Caco-2 (cell line): ENCODE measurements around the gene GNB1. TPM values are rescaled to one million over a fixed set of nuclear protein-coding genes. Genes with fewer than 3 reads are reported as not detected.

Experiments
- BruUV-seq: library from RNA; stranded (reverse); fragments of 400-500 nt; replicated peaks from 2 replicates; lab custom pipeline; 2021; lab: Mats Ljungman, UMichigan
- CTCF ChIA-PET: fragments of 300-600 bp; sonication (Branson Sonifier 250); formaldehyde crosslinking; loops from one replicate; lab custom pipeline; 2022; ENCODE audit warnings: antibody characterized with exemption; lab: Charles Lee
- POLR2A ChIA-PET: fragments of 300-600 bp; sonication (Branson Sonifier 250); formaldehyde crosslinking; loops from one replicate; lab custom pipeline; 2022; ENCODE audit warnings: antibody characterized with exemption; lab: Charles Lee
- DNase-seq, 2 experiments: peaks; one replicate each; pipeline versions ENCODE4 v3.0.0 to v3.0.0-alpha.2; 2020 to 2022
- H3K27me3 ChIP-seq: replicated peaks from 2 replicates; pipeline ENCODE4 v1.6.0; 2011; ENCODE audit warnings: low read length; ENCODE audit not compliant: control insufficient read depth, insufficient read depth
- H3K36me3 ChIP-seq: 2 replicates; pipeline ENCODE4 v1.5.1; 2011; ENCODE audit warnings: low read length; ENCODE audit not compliant: control insufficient read depth, insufficient read depth
- H3K4me1 ChIP-seq: fragments of 250-450 bp; sonication (Bioruptor Pico); 2 replicates; pipeline ENCODE4 v1.5.1; 2020; ENCODE audit warnings: mild to moderate bottlenecking
- H3K4me3 ChIP-seq: 2 replicates; pipeline ENCODE4 v1.5.1; 2011; ENCODE audit warnings: low read depth, mild to moderate bottlenecking, control low read depth, low read length
- H3K9me3 ChIP-seq: fragments of 250-450 bp; sonication (Bioruptor Pico); 2 replicates; pipeline ENCODE4 v1.5.1; 2020; ENCODE audit warnings: mild to moderate bottlenecking, moderate library complexity
- H3K27ac Mint-ChIP-seq: one replicate; pipeline ENCODE4 v1.8.0; 2022; ENCODE audit warnings: mixed read lengths; ENCODE audit not compliant: unreplicated experiment
- H3K27me3 Mint-ChIP-seq: one replicate; pipeline ENCODE4 v1.8.0; 2022; ENCODE audit warnings: mixed read lengths; ENCODE audit not compliant: insufficient read depth, unreplicated experiment
- H3K36me3 Mint-ChIP-seq: one replicate; pipeline ENCODE4 v1.8.0; 2022; ENCODE audit warnings: mild to moderate bottlenecking, mixed read lengths; ENCODE audit not compliant: insufficient read depth, unreplicated experiment
- H3K4me1 Mint-ChIP-seq: one replicate; pipeline ENCODE4 v1.8.0; 2022; ENCODE audit warnings: low read depth, mixed read lengths; ENCODE audit not compliant: unreplicated experiment
- H3K4me3 Mint-ChIP-seq: one replicate; pipeline ENCODE4 v1.8.0; 2022; ENCODE audit warnings: mild to moderate bottlenecking, moderate library complexity, mixed read lengths; ENCODE audit not compliant: unreplicated experiment
- H3K9me3 Mint-ChIP-seq: one replicate; pipeline ENCODE4 v1.8.0; 2022; ENCODE audit warnings: mixed read lengths; ENCODE audit not compliant: unreplicated experiment
- intact Hi-C: fragments of 100-400 bp; cut with micrococcal nuclease; formaldehyde crosslinking; loops from one replicate; pipeline ENCODE4 v1.10.0; 2022; ENCODE audit not compliant: unreplicated experiment
- total RNA-seq: library from RNA; stranded (reverse); gene quantifications from 2 replicates; pipeline ENCODE4 v1.2.3, GENCODE V29; 2022
- TF ChIP-seq, protein P1 (sequence below), 2 experiments: fragments of 200-600 bp in 1 of 2; IDR thresholded peaks; 1 replicate in 1 of 2; 2 replicates in 1 of 2; pipeline versions ENCODE4 v1.5.1 to v1.8.0; 2011 to 2022; ENCODE audit warnings: antibody characterized with exemption in 1 of 2, control low read depth in 1 of 2, inconsistent platforms in 1 of 2, low read depth in 1 of 2, low read length in 1 of 2, mild to moderate bottlenecking in 1 of 2, moderate library complexity in 1 of 2; ENCODE audit not compliant: insufficient read depth in 1 of 2, severe bottlenecking in 1 of 2, unreplicated experiment in 1 of 2

The GNB1 gene
- total RNA-seq, 1 experiment from 2014 or later = 301 TPM

DNA sequence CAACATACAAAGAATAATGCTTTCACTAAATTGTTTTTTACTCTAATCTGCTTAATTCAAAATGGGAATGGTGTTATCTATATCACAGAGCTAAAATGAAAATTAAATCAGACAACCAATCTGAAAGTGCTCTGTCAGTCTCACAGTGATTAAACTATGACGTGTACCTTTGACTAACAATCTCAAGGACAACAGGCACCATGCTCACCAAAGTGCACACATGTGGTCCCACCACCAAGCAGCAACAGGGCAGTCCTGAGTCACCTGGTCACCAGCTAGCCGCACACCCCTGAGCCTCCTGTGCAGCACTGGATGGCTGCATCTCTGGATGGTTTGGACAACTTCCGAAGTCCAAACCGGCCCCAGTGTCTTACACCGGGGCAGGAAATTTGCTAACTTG lies 58.1 kb downstream of the GNB1 start:
- Mint-ChIP-seq H3K4me3 (no peak overlapping the region), H3K27me3 (no peaks in the 10 kb centered on the region), H3K4me1 (no peaks in the 10 kb centered on the region), H3K27ac (no peak overlapping the region), H3K36me3 (peaks cover 91% of the 10 kb centered on the region), H3K9me3 (no peaks in the 10 kb centered on the region)
- Histone ChIP-seq H3K4me1 (no peaks in the 10 kb centered on the region), H3K36me3 (no peaks in the 10 kb centered on the region; the same call in 1 of the 2 replicates), H3K9me3 (no peaks in the 10 kb centered on the region), H3K4me3 (no peak overlapping the region), H3K27me3 (no peaks in the 10 kb centered on the region)
- no peak for DNase-seq
- CTCF ChIA-PET = no interaction called here
- intact Hi-C loops = no loop called here
- no TSS peak for BruUV-seq
- TF ChIP-seq, protein P1, sequence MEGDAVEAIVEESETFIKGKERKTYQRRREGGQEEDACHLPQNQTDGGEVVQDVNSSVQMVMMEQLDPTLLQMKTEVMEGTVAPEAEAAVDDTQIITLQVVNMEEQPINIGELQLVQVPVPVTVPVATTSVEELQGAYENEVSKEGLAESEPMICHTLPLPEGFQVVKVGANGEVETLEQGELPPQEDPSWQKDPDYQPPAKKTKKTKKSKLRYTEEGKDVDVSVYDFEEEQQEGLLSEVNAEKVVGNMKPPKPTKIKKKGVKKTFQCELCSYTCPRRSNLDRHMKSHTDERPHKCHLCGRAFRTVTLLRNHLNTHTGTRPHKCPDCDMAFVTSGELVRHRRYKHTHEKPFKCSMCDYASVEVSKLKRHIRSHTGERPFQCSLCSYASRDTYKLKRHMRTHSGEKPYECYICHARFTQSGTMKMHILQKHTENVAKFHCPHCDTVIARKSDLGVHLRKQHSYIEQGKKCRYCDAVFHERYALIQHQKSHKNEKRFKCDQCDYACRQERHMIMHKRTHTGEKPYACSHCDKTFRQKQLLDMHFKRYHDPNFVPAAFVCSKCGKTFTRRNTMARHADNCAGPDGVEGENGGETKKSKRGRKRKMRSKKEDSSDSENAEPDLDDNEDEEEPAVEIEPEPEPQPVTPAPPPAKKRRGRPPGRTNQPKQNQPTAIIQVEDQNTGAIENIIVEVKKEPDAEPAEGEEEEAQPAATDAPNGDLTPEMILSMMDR (IDR thresholded peaks at IDR 0.05; ENCODE audit: insufficient read depth in 1 of 2, low read depth in 1 of 2, low read length in 1 of 2, severe bottlenecking in 1 of 2, unreplicated experiment in 1 of 2) = no peak
- POLR2A ChIA-PET = no interaction called here

DNA sequence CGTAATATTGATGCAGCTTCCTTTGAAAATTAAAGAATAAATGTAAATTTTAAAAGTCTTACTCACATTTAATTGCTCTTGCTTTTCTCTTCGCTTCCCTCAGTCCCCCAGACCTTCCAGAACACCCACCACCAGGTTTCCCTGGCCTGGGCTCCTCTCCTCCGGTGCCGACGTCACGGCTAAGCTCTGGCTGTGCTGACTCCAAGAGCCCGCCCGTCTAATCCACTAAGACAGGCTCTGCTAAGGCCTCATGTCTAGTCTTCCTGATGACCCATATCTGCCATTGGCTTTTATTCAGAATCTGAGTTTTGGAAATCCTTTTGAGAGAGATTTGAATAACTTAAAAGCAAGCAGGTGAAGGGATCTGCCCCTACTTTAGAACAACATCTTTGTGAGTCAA lies 58.7 kb downstream of the GNB1 start:
- Mint-ChIP-seq H3K27me3 (no peaks in the 10 kb centered on the region), H3K4me1 (no peaks in the 10 kb centered on the region), H3K36me3 (peaks cover 85% of the 10 kb centered on the region), H3K4me3 (no peak overlapping the region), H3K27ac (no peak overlapping the region), H3K9me3 (no peaks in the 10 kb centered on the region)
- TF ChIP-seq, protein P1 (IDR thresholded peaks at IDR 0.05; ENCODE audit: insufficient read depth in 1 of 2, low read depth in 1 of 2, low read length in 1 of 2, severe bottlenecking in 1 of 2, unreplicated experiment in 1 of 2) = no peak
- Histone ChIP-seq H3K4me3 (no peak overlapping the region), H3K9me3 (no peaks in the 10 kb centered on the region), H3K36me3 (no peaks in the 10 kb centered on the region; the same call in 1 of the 2 replicates), H3K27me3 (no peaks in the 10 kb centered on the region), H3K4me1 (no peaks in the 10 kb centered on the region)
- ChIA-PET CTCF (no interaction called here), POLR2A (no interaction called here)
- no TSS peak for BruUV-seq
- intact Hi-C loops = no loop called here
- no peak for DNase-seq

DNA sequence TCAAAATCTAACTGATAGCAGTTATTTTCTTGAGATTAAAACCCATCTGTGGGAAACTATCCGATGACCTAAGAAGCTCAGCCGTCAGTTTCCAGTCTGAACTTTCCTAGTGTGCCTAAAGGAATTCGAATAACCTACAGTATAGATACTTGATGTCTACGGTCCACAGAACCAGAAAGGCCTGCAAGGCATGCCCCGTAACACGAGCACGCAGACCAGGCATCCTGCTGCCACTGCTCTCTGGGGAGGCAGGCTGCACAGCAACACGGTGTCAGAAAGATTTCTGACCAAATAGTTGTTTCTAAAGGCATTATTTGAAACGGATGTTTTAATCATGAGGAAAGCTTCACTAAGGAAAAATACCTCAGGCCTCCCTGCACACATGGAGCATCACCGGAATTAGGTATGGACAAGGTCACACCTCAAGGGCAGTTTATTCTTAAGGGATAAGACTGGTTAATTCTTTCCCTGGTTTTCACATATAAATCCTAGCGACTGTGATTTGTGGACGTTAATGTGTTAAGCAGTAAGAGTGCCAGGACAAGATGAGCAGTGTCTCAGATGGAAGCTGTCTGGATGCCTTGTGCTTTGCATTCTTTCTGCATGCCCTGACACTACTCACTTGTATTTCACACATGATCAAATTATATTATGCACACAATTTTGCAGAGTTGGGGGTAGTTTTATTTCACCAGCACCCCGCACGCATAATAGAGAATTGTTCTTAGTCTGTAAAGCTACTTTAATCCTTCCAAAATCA lies 63.6 kb downstream of the GNB1 start:
- CTCF ChIA-PET = interaction anchor here (1.2 kb wide), 1 partner anchor 79 kb away, joined by 3 read pairs; no protein-coding TSS in a partner anchor
- no peak overlapping the region for H3K27ac Mint-ChIP-seq
- BruUV-seq = no TSS peak

More for the DNA sequence above, 63.6 kb downstream of the GNB1 start:
- POLR2A ChIA-PET = interaction anchor here (0.8 kb wide), 1 partner anchor 82 kb away, joined by 3 read pairs; no protein-coding TSS in a partner anchor
- H3K4me1 Mint-ChIP-seq = no peaks in the 10 kb centered on the region
- intact Hi-C loops = no loop called here
- Histone ChIP-seq H3K36me3 (0 out of 2 replicates have a peak, but pooled peaks cover 1% of the 10 kb centered on the region), H3K4me3 (no peak overlapping the region), H3K9me3 (no peaks in the 10 kb centered on the region), H3K27me3 (no peaks in the 10 kb centered on the region), H3K4me1 (no peaks in the 10 kb centered on the region)
- no peak overlapping the region for H3K4me3 Mint-ChIP-seq
- H3K9me3 Mint-ChIP-seq = no peaks in the 10 kb centered on the region
- no peak for DNase-seq
- H3K27me3 Mint-ChIP-seq = no peaks in the 10 kb centered on the region
- H3K36me3 Mint-ChIP-seq = peaks cover 63% of the 10 kb centered on the region
- TF ChIP-seq, protein P1 (IDR thresholded peaks at IDR 0.05; ENCODE audit: insufficient read depth in 1 of 2, low read depth in 1 of 2, low read length in 1 of 2, severe bottlenecking in 1 of 2, unreplicated experiment in 1 of 2) = no peak
